Stimulated activated CD8-positive, alpha-beta memory T cell treated with anti-CD3 and anti-CD28 coated beads, Interleukin-4, amount 100 ng/mL, for 4 hours (primary cell): Measurements from ENCODE around the gene SOX10.
"Not testable (repeated sequence)": the region's sequence is repeated elsewhere in the genome, so short reads cannot be mapped to it uniquely, and the experiment has no call there.

Experiments
- DNase-seq, 2 donors: peaks; one replicate each; pipeline ENCODE4 v3.0.0-alpha.2; 2020; ENCODE audit warnings: low read depth in 2 of 2, low spot score in 1 of 2

Gene SOX10

GRCh38 chr22:37986371-37986770 lies 2.0 kb upstream of the SOX10 start:
- DNase-seq: no peak

GRCh38 chr22:37985751-37986281 lies 1.5 kb upstream of the SOX10 start:
- DNase-seq: no peak

- DNase-seq: no peak
Measured at GRCh38 chr22:37985050-37985585, 763 bp upstream of the SOX10 start.

- no peak for DNase-seq
Measured at GRCh38 chr22:37982938-37983859, 1.2 kb downstream of the SOX10 start.

- no peak for DNase-seq
Measured at GRCh38 chr22:37982151-37982785, 2.1 kb downstream of the SOX10 start.

GRCh38 chr22:37981282-37982011 lies 2.9 kb downstream of the SOX10 start:
- no peak for DNase-seq

- DNase-seq: no peak
Measured at GRCh38 chr22:37979782-37980181, 4.6 kb downstream of the SOX10 start.

GRCh38 chr22:37976547-37976946 lies 7.8 kb downstream of the SOX10 start:
- no peak for DNase-seq

GRCh38 chr22:37976022-37976421 lies 8.3 kb downstream of the SOX10 start:
- not testable (repeated sequence) for DNase-seq

- no peak for DNase-seq
Measured at GRCh38 chr22:37975153-37975552, 9.2 kb downstream of the SOX10 start.

GRCh38 chr22:37973271-37974170 lies 10.8 kb downstream of the SOX10 start:
- DNase-seq: no peak

GRCh38 chr22:37972527-37972926 lies 11.8 kb downstream of the SOX10 start:
- DNase-seq: no peak

GRCh38 chr22:37971475-37972434 lies 12.6 kb downstream of the SOX10 start:
- no peak for DNase-seq

GRCh38 chr22:37970864-37971263 lies 13.5 kb downstream of the SOX10 start:
- no peak for DNase-seq

- DNase-seq: no peak
Measured at GRCh38 chr22:37968452-37969251, 15.7 kb downstream of the SOX10 start.

- no peak for DNase-seq
Measured at GRCh38 chr22:37967637-37968451, 16.5 kb downstream of the SOX10 start.

GRCh38 chr22:37967147-37967546 lies 17.2 kb downstream of the SOX10 start:
- DNase-seq: no peak
